HepG2 (cell line): Measurements from ENCODE around the gene OSER1. TPM values are rescaled to one million over a fixed set of nuclear protein-coding genes. Genes with fewer than 3 reads are reported as not detected.

ENCODE experiments used
- ARID3A ChIP-seq: IDR thresholded peaks from 2 replicates; pipeline ENCODE4 v1.6.1; 2012; ENCODE audit warnings: low read depth, low read length, improper control_type of control experiment
- CENPT ChIP-seq: sonication (generic); formaldehyde crosslinking; IDR thresholded peaks from 2 replicates; pipeline ENCODE4 v1.8.0; 2022; ENCODE audit warnings: low read depth, mild to moderate bottlenecking, moderate library complexity, missing genetic modification reagents
- DNMT1 ChIP-seq: sonication (generic); formaldehyde crosslinking; IDR thresholded peaks from 2 replicates; pipeline ENCODE4 v1.5.1; 2020; ENCODE audit warnings: mild to moderate bottlenecking, missing genetic modification reagents
- MAFG ChIP-seq: sonication (generic); formaldehyde crosslinking; IDR thresholded peaks from 2 replicates; pipeline ENCODE4 v1.5.1; 2020; ENCODE audit warnings: mild to moderate bottlenecking, missing genetic modification reagents
- NR2C2 ChIP-seq: sonication (generic); formaldehyde crosslinking; IDR thresholded peaks from 2 replicates; pipeline ENCODE4 v1.4.0; 2020; ENCODE audit warnings: missing genetic modification reagents, mild to moderate bottlenecking, moderate library complexity, borderline replicate concordance
- PRPF4 ChIP-seq: fragments of 200-400 bp; formaldehyde crosslinking; IDR thresholded peaks from 2 replicates; pipeline ENCODE4 v1.6.1; 2016; ENCODE audit warnings: low read length, low read depth; ENCODE audit not compliant: poor library complexity, severe bottlenecking
- SMAD3 ChIP-seq: sonication (generic); formaldehyde crosslinking; IDR thresholded peaks from 2 replicates; pipeline ENCODE4 v1.4.0; 2020; ENCODE audit warnings: missing genetic modification reagents
- TCF12 ChIP-seq, 2 experiments: fragments of 450-650 bp in 1 of 2; sonication (generic) in 1 of 2; formaldehyde crosslinking in 1 of 2; IDR thresholded peaks; 2 replicates each; pipeline versions ENCODE4 v1.6.1 to v1.8.0; 2017 to 2022; ENCODE audit warnings: antibody characterized with exemption in 1 of 2, mild to moderate bottlenecking in 1 of 2, missing genetic modification reagents in 1 of 2, moderate library complexity in 1 of 2
- ZNF562 ChIP-seq: sonication (generic); formaldehyde crosslinking; IDR thresholded peaks from 2 replicates; pipeline ENCODE4 v1.8.0; 2022; ENCODE audit warnings: missing genetic modification reagents, borderline replicate concordance
- ZNF850 ChIP-seq: sonication (generic); formaldehyde crosslinking; conservative IDR thresholded peaks from 2 replicates; pipeline ENCODE4 v1.9.0; 2021; ENCODE audit warnings: mild to moderate bottlenecking, missing genetic modification reagents
- polyA plus RNA-seq, 8 experiments: library from polyadenylated mRNA; depleted of rRNA in 3 of 8; stranded (reverse) in 7 of 8; unstranded in 1 of 8; fragments of >200 nt; fragmentation: Illumina TruSeq in 4 of 8; extraction: Trizol in 4 of 8; gene quantifications; 2 replicates each; pipeline versions ENCODE4 v1.2.1 to v1.2.3, GENCODE V29; 2011 to 2016; ENCODE audit warnings: low read depth in 4 of 8, missing spikeins in 1 of 8, mixed read lengths in 1 of 8; ENCODE audit not compliant: insufficient read depth in 1 of 8
- total RNA-seq, 5 experiments: library from RNA; depleted of rRNA; stranded (reverse); fragments of >200 nt; fragmentation: Illumina TruSeq; extraction: Trizol; gene quantifications; 2 replicates each; pipeline ENCODE4 v1.2.3, GENCODE V29; 2016; ENCODE audit warnings: low read depth in 1 of 5
- TF ChIP-seq, protein P1 (sequence below): sonication (generic); formaldehyde crosslinking; IDR thresholded peaks from 2 replicates; pipeline ENCODE4 v1.8.1; 2023; ENCODE audit warnings: mild to moderate bottlenecking, missing genetic modification reagents
- TF ChIP-seq, protein P2 (sequence below): sonication (generic); formaldehyde crosslinking; IDR thresholded peaks from 2 replicates; pipeline ENCODE4 v1.5.0; 2020; ENCODE audit warnings: mild to moderate bottlenecking, missing genetic modification reagents, borderline replicate concordance
- TF ChIP-seq, protein P3 (sequence below): IDR thresholded peaks from 2 replicates; pipeline ENCODE4 v1.6.1; 2016; ENCODE audit warnings: mild to moderate bottlenecking, missing biosample characterization, missing genetic modification reagents

The OSER1 gene
- total and polyA plus RNA-seq, 2 of the 13 experiments (the other 11 are each of a cell fraction or from before 2014, with no cell fraction given) = 71.2 to 71.5 TPM

DNA sequence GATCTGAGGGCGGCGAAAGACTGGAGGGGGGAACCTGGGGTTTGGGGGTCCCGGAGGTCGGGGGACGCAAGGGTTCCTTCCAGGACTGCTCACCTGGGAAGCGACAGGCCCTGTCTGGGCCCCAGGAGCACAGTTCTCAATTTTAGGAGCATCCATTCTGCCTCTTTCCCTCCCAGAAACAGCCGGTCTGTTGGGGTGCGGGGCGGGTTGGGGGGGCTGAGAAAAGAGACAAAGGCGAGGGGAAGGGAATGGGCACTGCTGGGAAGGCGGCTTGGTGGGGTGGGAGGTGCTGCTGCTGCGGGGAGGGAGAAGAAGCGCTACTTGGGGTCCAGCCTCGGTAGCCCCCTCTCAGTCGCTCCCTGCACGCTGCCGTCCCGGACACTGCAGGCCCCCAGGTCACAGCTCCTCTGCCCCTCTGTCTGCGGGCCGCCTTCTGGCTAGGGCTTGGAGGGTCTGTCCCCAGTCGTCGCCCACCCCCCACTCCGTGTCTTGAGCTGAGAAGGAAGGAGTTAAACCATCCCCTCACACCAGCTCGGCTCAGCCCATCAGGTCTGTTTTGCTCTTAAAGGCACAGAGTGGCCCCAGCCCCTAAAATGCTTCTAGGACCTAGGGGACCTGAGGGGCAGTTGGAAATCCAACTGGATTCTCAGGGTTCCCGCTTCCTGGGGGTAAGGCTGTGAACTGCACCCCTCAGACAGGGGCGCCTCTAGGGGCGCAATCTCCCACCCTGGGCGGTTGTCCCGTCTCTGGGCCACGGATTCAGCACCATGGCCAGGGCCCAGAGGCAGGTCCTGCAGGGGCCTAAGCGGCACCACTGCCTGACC is 37.2 kb upstream of the OSER1 start (continued):
- TF ChIP-seq ARID3A (no peak), DNMT1 (CRISPR knock-in tag) (peak; percentile 90), CENPT (CRISPR knock-in tag) (peak; percentile 90), ZNF562 (no peak), MAFG (no peak), PRPF4 (no peak), ZNF850 (CRISPR knock-in tag) (no peak), TCF12 (IDR thresholded peaks at IDR 0.05) (no peak), TCF12 (CRISPR knock-in tag; IDR thresholded peaks at IDR 0.05) (peak; percentile 50; the same call in 1 of the 2 replicates), SMAD3 (CRISPR knock-in tag) (peak; percentile 100), NR2C2 (peak; percentile 55; the same call in 1 of the 2 replicates)
- TF ChIP-seq, protein P1, sequence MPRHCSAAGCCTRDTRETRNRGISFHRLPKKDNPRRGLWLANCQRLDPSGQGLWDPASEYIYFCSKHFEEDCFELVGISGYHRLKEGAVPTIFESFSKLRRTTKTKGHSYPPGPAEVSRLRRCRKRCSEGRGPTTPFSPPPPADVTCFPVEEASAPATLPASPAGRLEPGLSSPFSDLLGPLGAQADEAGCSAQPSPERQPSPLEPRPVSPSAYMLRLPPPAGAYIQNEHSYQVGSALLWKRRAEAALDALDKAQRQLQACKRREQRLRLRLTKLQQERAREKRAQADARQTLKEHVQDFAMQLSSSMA (CRISPR knock-in tag) = peak; percentile 86; the same call in 1 of the 2 replicates
- TF ChIP-seq, protein P2, sequence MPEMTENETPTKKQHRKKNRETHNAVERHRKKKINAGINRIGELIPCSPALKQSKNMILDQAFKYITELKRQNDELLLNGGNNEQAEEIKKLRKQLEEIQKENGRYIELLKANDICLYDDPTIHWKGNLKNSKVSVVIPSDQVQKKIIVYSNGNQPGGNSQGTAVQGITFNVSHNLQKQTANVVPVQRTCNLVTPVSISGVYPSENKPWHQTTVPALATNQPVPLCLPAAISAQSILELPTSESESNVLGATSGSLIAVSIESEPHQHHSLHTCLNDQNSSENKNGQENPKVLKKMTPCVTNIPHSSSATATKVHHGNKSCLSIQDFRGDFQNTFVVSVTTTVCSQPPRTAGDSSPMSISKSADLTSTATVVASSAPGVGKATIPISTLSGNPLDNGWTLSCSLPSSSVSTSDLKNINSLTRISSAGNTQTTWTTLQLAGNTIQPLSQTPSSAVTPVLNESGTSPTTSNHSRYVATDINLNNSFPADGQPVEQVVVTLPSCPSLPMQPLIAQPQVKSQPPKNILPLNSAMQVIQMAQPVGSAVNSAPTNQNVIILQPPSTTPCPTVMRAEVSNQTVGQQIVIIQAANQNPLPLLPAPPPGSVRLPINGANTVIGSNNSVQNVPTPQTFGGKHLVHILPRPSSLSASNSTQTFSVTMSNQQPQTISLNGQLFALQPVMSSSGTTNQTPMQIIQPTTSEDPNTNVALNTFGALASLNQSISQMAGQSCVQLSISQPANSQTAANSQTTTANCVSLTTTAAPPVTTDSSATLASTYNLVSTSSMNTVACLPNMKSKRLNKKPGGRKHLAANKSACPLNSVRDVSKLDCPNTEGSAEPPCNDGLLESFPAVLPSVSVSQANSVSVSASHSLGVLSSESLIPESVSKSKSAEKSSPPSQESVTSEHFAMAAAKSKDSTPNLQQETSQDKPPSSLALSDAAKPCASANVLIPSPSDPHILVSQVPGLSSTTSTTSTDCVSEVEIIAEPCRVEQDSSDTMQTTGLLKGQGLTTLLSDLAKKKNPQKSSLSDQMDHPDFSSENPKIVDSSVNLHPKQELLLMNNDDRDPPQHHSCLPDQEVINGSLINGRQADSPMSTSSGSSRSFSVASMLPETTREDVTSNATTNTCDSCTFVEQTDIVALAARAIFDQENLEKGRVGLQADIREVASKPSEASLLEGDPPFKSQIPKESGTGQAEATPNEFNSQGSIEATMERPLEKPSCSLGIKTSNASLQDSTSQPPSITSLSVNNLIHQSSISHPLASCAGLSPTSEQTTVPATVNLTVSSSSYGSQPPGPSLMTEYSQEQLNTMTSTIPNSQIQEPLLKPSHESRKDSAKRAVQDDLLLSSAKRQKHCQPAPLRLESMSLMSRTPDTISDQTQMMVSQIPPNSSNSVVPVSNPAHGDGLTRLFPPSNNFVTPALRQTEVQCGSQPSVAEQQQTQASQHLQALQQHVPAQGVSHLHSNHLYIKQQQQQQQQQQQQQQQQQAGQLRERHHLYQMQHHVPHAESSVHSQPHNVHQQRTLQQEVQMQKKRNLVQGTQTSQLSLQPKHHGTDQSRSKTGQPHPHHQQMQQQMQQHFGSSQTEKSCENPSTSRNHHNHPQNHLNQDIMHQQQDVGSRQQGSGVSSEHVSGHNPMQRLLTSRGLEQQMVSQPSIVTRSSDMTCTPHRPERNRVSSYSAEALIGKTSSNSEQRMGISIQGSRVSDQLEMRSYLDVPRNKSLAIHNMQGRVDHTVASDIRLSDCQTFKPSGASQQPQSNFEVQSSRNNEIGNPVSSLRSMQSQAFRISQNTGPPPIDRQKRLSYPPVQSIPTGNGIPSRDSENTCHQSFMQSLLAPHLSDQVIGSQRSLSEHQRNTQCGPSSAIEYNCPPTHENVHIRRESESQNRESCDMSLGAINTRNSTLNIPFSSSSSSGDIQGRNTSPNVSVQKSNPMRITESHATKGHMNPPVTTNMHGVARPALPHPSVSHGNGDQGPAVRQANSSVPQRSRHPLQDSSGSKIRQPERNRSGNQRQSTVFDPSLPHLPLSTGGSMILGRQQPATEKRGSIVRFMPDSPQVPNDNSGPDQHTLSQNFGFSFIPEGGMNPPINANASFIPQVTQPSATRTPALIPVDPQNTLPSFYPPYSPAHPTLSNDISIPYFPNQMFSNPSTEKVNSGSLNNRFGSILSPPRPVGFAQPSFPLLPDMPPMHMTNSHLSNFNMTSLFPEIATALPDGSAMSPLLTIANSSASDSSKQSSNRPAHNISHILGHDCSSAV (CRISPR knock-in tag) = 0 out of 2 replicates have a peak, but pooled peaks have one; percentile 42
- TF ChIP-seq, protein P3, sequence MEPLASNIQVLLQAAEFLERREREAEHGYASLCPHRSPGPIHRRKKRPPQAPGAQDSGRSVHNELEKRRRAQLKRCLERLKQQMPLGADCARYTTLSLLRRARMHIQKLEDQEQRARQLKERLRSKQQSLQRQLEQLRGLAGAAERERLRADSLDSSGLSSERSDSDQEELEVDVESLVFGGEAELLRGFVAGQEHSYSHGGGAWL (CRISPR knock-in tag) = peak; percentile 99
